ENCODE measurements around the gene LAMA2. TPM values are rescaled to one million over a fixed set of nuclear protein-coding genes. Genes with fewer than 3 reads are reported as not detected.
A peak's percentile ranks its signal among the peaks of the same experiment; 100 is the strongest.

LAMA2 gene
- total and polyA plus RNA-seq, 4 donors: 6.0 to 86.5 (median 46.4) TPM

GRCh38 chr6:129486327-129486726 lies 603.4 kb downstream of the LAMA2 start:
- DNase-seq (no peak), ATAC-seq (ENCODE audit: low FRiP score) (no peak)
- intact Hi-C loops (cut with DNase I): no loop called here
- WGBS, 2 donors: 77 to 79% methylated on average over 8 of the region's 8 CpGs
- no peak overlapping the region for H3K4me3 ChIP-seq (ENCODE audit: low read length in 2 of 2)
- peaks cover 0 to 3% of the 10 kb centered on the region in 2 donors for H3K36me3 ChIP-seq (ENCODE audit: control insufficient read depth in 1 of 2, insufficient read depth in 2 of 2, low read length in 1 of 2)
- no peak overlapping the region for H3K27ac ChIP-seq (ENCODE audit: low read depth in 1 of 2, low read length in 2 of 2)
- no peaks in the 10 kb centered on the region for H3K4me1 ChIP-seq (ENCODE audit: control insufficient read depth in 1 of 2, insufficient read depth in 2 of 2, low read length in 2 of 2)
- no peaks in the 10 kb centered on the region for H3K9me3 ChIP-seq (ENCODE audit: control insufficient read depth, low read length)
- H3K27me3 ChIP-seq (ENCODE audit: control insufficient read depth in 1 of 2, insufficient read depth in 2 of 2, low read length in 1 of 2): no peaks in the 10 kb centered on the region

- H3K9me3 ChIP-seq (ENCODE audit: control insufficient read depth, low read length): no peaks in the 10 kb centered on the region
- WGBS, 2 donors: 49% methylated on average over 2 of the region's 2 CpGs
- H3K27ac ChIP-seq (ENCODE audit: low read depth in 1 of 2, low read length in 2 of 2): no peak overlapping the region
- H3K36me3 ChIP-seq (ENCODE audit: control insufficient read depth in 1 of 2, insufficient read depth in 2 of 2, low read length in 1 of 2): no peaks in the 10 kb centered on the region
- H3K4me3 ChIP-seq (ENCODE audit: low read length in 2 of 2): no peak overlapping the region
- ATAC-seq (ENCODE audit: low FRiP score) (no peak), DNase-seq (no peak)
- no peaks in the 10 kb centered on the region for H3K4me1 ChIP-seq (ENCODE audit: control insufficient read depth in 1 of 2, insufficient read depth in 2 of 2, low read length in 2 of 2)
- H3K27me3 ChIP-seq (ENCODE audit: control insufficient read depth in 1 of 2, insufficient read depth in 2 of 2, low read length in 1 of 2): no peaks in the 10 kb centered on the region
- intact Hi-C loops (cut with DNase I): no loop called here
These were observed 605.4 kb downstream of the LAMA2 start for GRCh38 chr6:129488313-129488712.

- Histone ChIP-seq H3K36me3 (ENCODE audit: control insufficient read depth in 1 of 2, insufficient read depth in 2 of 2, low read length in 1 of 2) (no peaks in the 10 kb centered on the region), H3K4me1 (ENCODE audit: control insufficient read depth in 1 of 2, insufficient read depth in 2 of 2, low read length in 2 of 2) (peaks cover 0 to 2% of the 10 kb centered on the region in 2 donors)
- 86 to 94% methylated on average over 2 of the region's 2 CpGs for WGBS, 2 donors
These were observed 606.4 kb downstream of the LAMA2 start for GRCh38 chr6:129489215-129489765.

GRCh38 chr6:129490521-129491255 lies 607.8 kb downstream of the LAMA2 start:
- intact Hi-C loops (cut with DNase I): loop anchor here (5.0 to 10.0 kb wide), 2 partner anchors 84 to 532 kb away; no protein-coding TSS in a partner anchor
- DNase-seq (peak in 1 of 2 donors; percentile 50), ATAC-seq (ENCODE audit: low FRiP score) (peak; percentile 92)
- H3K27me3 ChIP-seq (ENCODE audit: control insufficient read depth in 1 of 2, insufficient read depth in 2 of 2, low read length in 1 of 2): no peaks in the 10 kb centered on the region
- no peaks in the 10 kb centered on the region for H3K36me3 ChIP-seq (ENCODE audit: control insufficient read depth in 1 of 2, insufficient read depth in 2 of 2, low read length in 1 of 2)
- peaks cover 0 to 2% of the 10 kb centered on the region in 2 donors for H3K4me1 ChIP-seq (ENCODE audit: control insufficient read depth in 1 of 2, insufficient read depth in 2 of 2, low read length in 2 of 2)
- WGBS, 2 donors: 24 to 29% methylated on average over 9 of the region's 9 CpGs
- H3K27ac ChIP-seq (ENCODE audit: low read depth in 1 of 2, low read length in 2 of 2): peak overlapping the region; percentile 61 to 74
- no peaks in the 10 kb centered on the region for H3K9me3 ChIP-seq (ENCODE audit: control insufficient read depth, low read length)
- peak overlapping the region in 1 of 2 donors; percentile 16 for H3K4me3 ChIP-seq (ENCODE audit: low read length in 2 of 2)

More at GRCh38 chr6:129489215-129489765, 606.4 kb downstream of the LAMA2 start:
- H3K27ac ChIP-seq (ENCODE audit: low read depth in 1 of 2, low read length in 2 of 2): peak overlapping the region in 1 of 2 donors; percentile 19
- no peak overlapping the region for H3K4me3 ChIP-seq (ENCODE audit: low read length in 2 of 2)
- no peaks in the 10 kb centered on the region for H3K27me3 ChIP-seq (ENCODE audit: control insufficient read depth in 1 of 2, insufficient read depth in 2 of 2, low read length in 1 of 2)
- DNase-seq (no peak), ATAC-seq (ENCODE audit: low FRiP score) (no peak)
- H3K9me3 ChIP-seq (ENCODE audit: control insufficient read depth, low read length): no peaks in the 10 kb centered on the region
- intact Hi-C loops (cut with DNase I): no loop called here

GRCh38 chr6:129491436-129491835 lies 608.5 kb downstream of the LAMA2 start:
- Histone ChIP-seq H3K27ac (ENCODE audit: low read depth in 1 of 2, low read length in 2 of 2) (peak overlapping the region; percentile 61 to 62), H3K4me3 (ENCODE audit: low read length in 2 of 2) (no peak overlapping the region), H3K36me3 (ENCODE audit: control insufficient read depth in 1 of 2, insufficient read depth in 2 of 2, low read length in 1 of 2) (no peaks in the 10 kb centered on the region), H3K9me3 (ENCODE audit: control insufficient read depth, low read length) (no peaks in the 10 kb centered on the region), H3K4me1 (ENCODE audit: control insufficient read depth in 1 of 2, insufficient read depth in 2 of 2, low read length in 2 of 2) (peaks cover 0 to 2% of the 10 kb centered on the region in 2 donors), H3K27me3 (ENCODE audit: control insufficient read depth in 1 of 2, insufficient read depth in 2 of 2, low read length in 1 of 2) (no peaks in the 10 kb centered on the region)
- 86 to 91% methylated on average over 6 of the region's 6 CpGs for WGBS, 2 donors
- DNase-seq: no peak
- no peak for ATAC-seq (ENCODE audit: low FRiP score)
- intact Hi-C loops (cut with DNase I): loop anchor here (5.0 to 10.0 kb wide), 2 partner anchors 83 to 531 kb away; no protein-coding TSS in a partner anchor

- H3K27ac ChIP-seq (ENCODE audit: low read depth in 1 of 2, low read length in 2 of 2): no peak overlapping the region
- no peaks in the 10 kb centered on the region for H3K36me3 ChIP-seq (ENCODE audit: control insufficient read depth in 1 of 2, insufficient read depth in 2 of 2, low read length in 1 of 2)
- peaks cover 0 to 2% of the 10 kb centered on the region in 2 donors for H3K4me1 ChIP-seq (ENCODE audit: control insufficient read depth in 1 of 2, insufficient read depth in 2 of 2, low read length in 2 of 2)
- 83 to 89% methylated on average over 4 of the region's 4 CpGs for WGBS, 2 donors
- ATAC-seq (ENCODE audit: low FRiP score) (no peak), DNase-seq (no peak)
- no peaks in the 10 kb centered on the region for H3K27me3 ChIP-seq (ENCODE audit: control insufficient read depth in 1 of 2, insufficient read depth in 2 of 2, low read length in 1 of 2)
- H3K4me3 ChIP-seq (ENCODE audit: low read length in 2 of 2): no peak overlapping the region
- intact Hi-C loops (cut with DNase I): loop anchor here (5.0 to 10.0 kb wide), 2 partner anchors 83 to 530 kb away; no protein-coding TSS in a partner anchor
- H3K9me3 ChIP-seq (ENCODE audit: control insufficient read depth, low read length): no peaks in the 10 kb centered on the region
These were observed 609.3 kb downstream of the LAMA2 start for GRCh38 chr6:129492260-129492659.

- H3K27ac ChIP-seq (ENCODE audit: low read depth in 1 of 2, low read length in 2 of 2): no peak overlapping the region
- intact Hi-C loops (cut with DNase I): loop anchor here (5.0 to 10.0 kb wide), 2 partner anchors 81 to 529 kb away; no protein-coding TSS in a partner anchor
- peaks cover 0 to 2% of the 10 kb centered on the region in 2 donors for H3K4me1 ChIP-seq (ENCODE audit: control insufficient read depth in 1 of 2, insufficient read depth in 2 of 2, low read length in 2 of 2)
- 14 to 18% methylated on average over 6 of the region's 6 CpGs for whole genome bisulfite sequencing, 2 donors
- DNase-seq: no peak
- H3K36me3 ChIP-seq (ENCODE audit: control insufficient read depth in 1 of 2, insufficient read depth in 2 of 2, low read length in 1 of 2): no peaks in the 10 kb centered on the region
- no peaks in the 10 kb centered on the region for H3K9me3 ChIP-seq (ENCODE audit: control insufficient read depth, low read length)
- no peak overlapping the region for H3K4me3 ChIP-seq (ENCODE audit: low read length in 2 of 2)
- no peaks in the 10 kb centered on the region for H3K27me3 ChIP-seq (ENCODE audit: control insufficient read depth in 1 of 2, insufficient read depth in 2 of 2, low read length in 1 of 2)
- ATAC-seq (ENCODE audit: low FRiP score): no peak
These were observed 610.5 kb downstream of the LAMA2 start for GRCh38 chr6:129493354-129493902.

GRCh38 chr6:129494099-129494498 lies 611.2 kb downstream of the LAMA2 start:
- no peaks in the 10 kb centered on the region for H3K36me3 ChIP-seq (ENCODE audit: control insufficient read depth in 1 of 2, insufficient read depth in 2 of 2, low read length in 1 of 2)
- H3K9me3 ChIP-seq (ENCODE audit: control insufficient read depth, low read length): no peaks in the 10 kb centered on the region
- no peak overlapping the region for H3K4me3 ChIP-seq (ENCODE audit: low read length in 2 of 2)
- H3K4me1 ChIP-seq (ENCODE audit: control insufficient read depth in 1 of 2, insufficient read depth in 2 of 2, low read length in 2 of 2): peaks cover 0 to 2% of the 10 kb centered on the region in 2 donors
- no peaks in the 10 kb centered on the region for H3K27me3 ChIP-seq (ENCODE audit: control insufficient read depth in 1 of 2, insufficient read depth in 2 of 2, low read length in 1 of 2)
- DNase-seq (no peak), ATAC-seq (ENCODE audit: low FRiP score) (no peak)
- 96 to 97% methylated on average over 2 of the region's 2 CpGs for WGBS, 2 donors
- H3K27ac ChIP-seq (ENCODE audit: low read depth in 1 of 2, low read length in 2 of 2): no peak overlapping the region
- intact Hi-C loops (cut with DNase I): loop anchor here (5.0 to 10.0 kb wide), 2 partner anchors 81 to 528 kb away; no protein-coding TSS in a partner anchor
